IPS-11a (cell line): Measurements from ENCODE around the gene FBXW4.
"Not testable (repeated sequence)": the region's sequence is repeated elsewhere in the genome, so short reads cannot be mapped to it uniquely, and the experiment has no call there.

ENCODE experiments used
- H3K4me3 ChIP-seq: one replicate; pipeline ENCODE4 v1.5.1; 2013; ENCODE audit warnings: low read depth, low read length, control low read depth

The FBXW4 gene

DNA sequence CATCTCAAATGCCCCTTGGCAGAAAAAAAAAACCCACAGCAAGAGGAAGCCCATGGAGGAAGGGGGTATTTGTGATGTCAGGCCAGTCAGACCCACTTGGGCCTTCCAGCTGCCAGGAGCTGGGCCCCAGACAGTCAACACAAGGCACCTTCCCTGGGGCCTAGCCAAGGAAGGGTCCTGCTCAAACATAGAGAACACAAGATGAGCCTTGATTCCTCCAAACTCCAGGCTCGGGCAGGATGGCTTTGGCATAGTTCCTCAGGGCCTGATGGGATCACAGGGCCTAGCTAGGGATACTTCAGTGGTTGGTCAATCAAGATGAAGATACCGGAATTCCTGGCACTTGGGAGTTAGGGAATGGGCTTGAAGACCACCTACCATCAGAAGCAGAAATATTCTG, 76.1 kb downstream of the FBXW4 start:
- no peak overlapping the region for H3K4me3 ChIP-seq

DNA sequence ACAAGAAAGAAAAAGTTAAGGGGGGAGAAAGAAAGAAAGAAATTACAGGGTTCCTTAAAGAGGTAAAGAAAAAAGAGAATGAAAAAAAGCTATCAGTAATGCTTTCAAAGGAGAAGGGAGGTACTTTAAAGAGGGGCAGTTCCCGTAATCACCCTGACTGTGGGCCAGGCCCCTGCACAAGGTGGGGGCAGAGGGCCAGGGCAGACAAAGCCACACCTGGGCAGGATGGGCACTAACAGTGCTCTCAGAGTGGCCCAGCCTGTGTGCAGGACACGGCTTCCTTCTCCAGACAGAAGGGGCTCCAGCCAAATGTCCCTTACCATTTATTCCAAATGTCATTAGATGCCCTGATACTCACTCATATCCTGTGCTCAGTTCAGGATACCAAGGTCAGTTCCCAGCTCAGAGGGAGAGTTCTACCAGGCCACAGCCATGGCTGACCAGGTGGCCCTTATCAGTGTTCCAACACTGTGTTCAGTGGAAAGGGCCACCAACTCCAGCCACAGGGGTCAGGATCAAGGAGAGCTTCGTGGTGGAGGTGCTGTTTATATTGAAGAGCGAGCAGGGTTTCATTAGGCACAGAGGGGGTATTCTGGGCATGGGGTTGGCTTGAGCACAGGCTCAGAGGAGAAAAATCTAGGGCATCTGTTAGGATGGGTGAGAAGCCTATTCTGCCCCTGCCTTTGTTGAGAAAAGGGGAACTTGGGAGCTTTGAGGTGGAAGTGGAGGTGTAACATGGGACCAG, 77.0 kb downstream of the FBXW4 start:
- no peak overlapping the region for H3K4me3 ChIP-seq

DNA sequence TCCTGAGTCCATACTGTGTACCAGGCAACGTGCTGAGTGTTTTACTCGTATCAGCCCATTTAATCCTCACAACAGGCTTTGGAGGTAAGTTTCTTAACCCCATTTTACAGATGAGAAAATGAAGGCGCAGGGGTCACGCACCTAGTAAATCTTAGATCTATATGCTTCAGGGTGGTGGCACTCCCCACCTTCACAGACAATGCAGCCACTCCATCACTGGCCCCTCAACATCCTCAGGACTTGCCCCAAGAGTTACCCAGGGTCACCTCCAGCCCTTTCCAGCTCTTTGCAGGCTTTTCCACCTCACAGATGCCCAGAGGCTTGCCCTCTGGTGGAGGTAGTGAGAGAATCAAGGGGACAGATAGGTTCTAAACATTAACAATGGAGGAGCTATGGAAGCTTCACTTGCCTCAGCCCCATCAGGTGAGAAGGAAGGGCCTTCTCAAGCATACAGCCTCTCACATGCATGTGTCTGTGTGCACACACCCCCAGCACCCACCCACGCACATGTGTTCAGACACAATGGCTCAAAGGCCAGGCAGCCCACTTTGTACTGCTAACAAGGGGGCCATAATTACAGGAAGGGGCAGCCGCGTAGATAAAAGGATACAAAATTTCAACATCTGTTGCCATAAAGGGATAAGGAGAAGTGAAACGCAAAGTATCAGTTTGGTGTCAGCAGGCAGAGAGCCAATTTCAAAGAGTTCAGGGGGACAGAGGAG, 77.7 kb downstream of the FBXW4 start:
- H3K4me3 ChIP-seq: no peak overlapping the region

DNA sequence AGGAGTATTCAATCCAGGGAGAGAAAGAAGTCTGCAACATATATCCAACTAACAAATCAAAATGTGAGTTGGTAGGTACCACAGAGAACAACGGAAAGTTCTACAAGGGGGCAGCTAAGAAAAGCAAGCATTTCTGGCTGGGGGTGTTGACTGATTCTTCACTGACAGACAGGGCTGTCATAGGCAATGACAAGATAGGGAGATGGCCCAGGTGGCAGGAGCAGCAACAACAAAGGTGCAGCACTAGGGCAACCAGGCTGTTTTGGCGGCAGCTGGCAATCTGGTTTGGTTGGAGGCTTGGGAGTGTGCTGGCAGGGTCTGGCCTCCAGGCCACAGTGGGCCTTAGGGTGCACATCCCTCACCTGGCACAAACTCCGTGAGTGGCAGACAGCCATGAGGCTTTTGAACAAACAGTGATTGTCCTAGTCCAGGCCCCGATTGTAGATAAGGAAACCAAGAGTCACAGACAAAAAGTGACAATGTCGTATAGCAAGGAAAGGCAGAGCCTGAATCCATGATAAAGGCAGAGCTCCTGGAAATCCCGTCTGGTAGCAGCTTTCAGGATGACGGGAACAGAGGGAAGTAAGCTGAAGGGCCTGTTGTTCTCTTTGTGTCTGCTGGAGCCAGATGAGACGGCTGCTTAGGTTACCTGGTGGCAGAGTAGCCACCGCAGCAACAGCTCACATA, 78.4 kb downstream of the FBXW4 start:
- no peak overlapping the region for H3K4me3 ChIP-seq

DNA sequence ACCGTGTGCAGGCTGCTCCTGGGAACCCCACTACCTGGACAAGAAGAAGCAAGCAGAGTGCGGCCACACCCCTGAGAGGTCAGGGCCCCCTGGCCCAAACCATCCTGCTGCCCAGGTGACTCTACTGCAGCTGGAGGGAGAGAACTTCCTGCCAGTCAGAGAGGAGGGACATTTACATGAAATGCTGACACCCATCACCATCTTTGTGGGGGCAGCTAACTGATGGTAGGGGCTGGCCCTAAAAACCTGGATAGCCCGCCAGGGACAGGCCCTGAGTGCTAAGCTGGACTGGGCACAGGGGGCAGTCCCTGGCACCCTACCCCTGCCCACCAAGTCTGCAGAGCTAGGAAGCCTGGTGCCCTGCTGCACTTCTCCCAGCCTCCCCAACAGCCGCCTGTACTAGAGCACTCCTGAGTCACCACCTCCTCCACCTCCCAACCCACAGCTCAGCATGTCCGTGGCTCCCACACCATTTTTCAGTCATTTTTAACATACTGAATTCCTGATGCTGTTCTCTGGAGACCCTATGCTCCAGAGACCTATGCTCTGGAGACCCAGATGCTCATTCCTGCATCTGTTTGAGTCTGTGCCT, 79.3 kb downstream of the FBXW4 start:
- H3K4me3 ChIP-seq: no peak overlapping the region

DNA sequence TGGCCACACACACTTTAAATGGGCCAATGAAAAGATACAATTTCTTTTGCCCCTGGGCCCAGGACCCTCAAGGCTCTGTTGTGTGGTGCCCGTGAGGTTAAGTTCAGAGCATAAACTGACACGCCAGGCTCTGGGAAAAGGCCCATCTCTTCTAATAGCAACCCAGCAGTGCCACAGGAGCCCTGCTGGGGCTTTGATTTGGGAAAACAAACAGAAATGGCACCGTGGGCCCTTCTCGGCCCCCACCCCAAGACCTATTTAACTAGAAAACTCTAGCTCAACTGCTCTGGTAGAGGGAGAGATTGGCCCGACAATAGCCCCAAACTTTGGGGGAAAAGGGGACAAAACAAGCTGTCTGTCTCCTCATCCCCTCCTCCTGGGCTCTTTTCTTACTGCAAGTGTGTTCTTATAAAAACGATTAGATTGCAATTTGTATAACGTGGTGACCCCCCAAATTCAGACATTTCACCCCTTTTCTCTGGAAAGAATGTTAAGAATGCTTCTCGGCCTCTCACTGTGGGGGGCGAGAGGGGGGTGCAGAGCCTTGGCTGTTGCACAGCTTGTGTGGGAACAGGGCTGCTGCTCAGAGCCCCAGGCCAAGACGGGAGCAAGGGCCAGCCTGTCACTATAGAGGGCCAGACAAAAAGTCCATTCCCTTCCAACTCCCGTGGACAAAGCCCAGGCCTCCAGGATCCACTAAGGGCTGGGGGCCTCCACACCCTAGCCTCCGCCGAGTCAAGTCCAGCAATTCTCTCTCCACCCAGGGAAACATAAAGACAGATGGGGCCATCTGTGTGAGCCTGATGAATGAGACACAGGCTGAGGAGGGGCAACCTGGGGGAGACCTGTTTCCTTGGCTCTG, 80.1 kb downstream of the FBXW4 start:
- no peak overlapping the region for H3K4me3 ChIP-seq

DNA sequence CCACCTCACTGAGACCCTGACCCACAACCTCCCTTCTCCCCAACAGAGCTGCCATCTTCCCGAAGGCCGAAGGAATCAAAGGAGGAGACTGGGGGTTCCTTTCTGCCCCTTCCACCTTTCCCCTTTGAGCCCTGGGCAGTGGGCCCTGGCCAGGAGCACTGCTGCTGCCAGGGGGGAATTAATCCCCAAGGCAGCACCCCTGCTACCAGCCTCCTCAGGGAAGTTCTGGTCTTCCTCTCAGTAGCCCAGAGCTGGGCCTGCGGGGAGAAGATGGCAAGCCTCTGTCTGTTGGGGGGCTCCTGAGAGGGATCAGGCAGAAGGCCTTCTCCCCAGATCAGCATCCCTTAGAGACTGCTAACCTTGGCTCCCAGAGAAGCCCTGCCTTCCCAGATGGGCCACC, 81.3 kb downstream of the FBXW4 start:
- H3K4me3 ChIP-seq: no peak overlapping the region

DNA sequence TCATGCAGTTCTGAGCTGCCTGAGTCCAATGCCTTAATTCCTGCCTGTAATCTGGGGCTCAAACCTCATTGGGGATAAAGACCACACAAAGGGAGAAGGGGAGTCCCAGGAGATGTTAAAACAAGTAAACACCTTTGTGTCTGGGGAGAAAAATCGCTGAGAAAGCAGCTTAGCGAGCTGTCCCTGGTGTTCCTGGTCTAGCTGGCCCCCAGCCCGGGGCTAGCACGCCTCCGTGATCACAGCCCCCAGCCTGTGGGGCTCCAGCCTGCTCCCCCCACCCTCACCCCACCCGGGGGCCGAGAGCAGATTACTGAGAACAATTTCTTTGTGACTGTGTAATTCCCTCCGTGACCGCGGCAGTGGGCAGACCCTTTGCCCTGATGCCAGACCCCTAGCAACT, 82.1 kb downstream of the FBXW4 start:
- no peak overlapping the region for H3K4me3 ChIP-seq

DNA sequence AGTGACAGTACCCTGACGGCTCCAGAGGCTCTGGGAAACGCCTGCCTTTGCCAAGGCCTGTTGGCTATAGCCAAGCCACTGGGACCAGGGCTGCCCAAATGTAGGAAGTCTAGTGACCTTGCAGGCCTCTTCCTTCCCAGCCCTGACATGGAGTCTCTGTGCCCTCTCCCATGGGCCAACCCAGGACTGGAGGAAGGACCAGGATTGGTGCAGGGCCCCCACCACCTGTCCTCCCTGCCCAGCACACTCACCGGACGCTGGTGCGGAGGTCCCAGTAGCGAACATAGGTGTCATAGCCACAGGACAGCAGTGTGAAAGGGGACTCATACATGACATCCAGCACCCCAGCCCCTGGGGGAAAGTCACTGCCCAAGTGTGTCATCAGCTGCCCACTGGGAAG, 82.9 kb downstream of the FBXW4 start:
- H3K4me3 ChIP-seq: no peak overlapping the region

DNA sequence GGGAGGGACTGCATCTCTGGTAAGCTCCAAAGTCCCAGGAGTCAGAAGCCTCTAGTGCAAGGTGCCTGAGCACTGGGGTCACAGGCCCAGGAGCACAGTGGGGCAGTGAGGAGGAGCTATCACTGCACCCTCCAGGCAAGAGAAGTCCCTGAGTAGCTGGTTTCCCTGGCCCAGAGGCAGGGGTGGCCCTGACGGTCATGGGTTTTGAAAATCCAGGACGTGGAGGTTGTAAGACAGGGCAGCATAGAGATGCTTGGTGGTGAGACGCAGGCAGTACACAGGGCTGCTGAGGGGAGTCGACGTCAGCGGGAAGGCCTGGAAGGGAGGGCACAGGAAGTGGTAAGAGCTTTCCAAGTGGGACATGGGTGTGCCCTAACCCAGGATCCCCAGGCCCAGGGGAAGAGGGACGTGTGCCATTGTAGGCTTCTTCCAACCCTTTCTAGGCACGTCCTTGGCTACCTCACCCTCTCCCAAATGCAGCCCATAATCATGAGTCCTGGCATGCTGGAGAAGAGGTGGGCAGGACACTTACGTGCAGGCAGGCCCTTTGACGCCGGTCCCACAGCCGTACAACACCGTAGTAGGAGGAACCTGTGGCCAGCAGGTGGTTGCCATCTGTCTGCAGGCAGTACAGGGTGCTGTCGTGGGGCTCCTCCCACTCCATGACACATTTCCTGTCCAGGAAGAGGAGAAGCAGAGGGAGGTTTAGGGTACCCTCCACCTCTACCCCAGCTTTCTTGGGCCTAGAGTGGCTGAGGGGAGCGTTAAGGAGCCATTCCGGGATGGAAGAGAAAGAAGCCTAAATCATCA, 83.7 kb downstream of the FBXW4 start:
- no peak overlapping the region for H3K4me3 ChIP-seq

DNA sequence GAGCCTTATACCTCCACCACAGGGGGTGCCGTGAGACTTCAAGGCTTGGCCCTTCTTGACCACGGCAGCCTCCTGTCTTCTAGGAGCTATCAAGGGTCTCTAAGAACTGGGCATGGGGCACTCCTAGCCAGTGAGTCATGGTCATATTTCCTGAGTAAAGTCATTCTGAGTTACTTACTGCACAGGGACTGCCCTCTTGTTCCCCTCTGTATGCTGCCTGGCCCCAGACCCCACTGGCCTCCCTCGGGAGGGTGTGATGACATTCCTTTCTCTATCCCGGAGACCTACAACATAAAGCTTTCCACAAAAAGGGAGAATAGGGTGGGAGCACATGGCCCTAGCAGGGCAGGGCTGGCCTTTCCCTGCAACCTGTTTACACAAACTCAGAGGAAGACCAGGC, 85.5 kb downstream of the FBXW4 start:
- H3K4me3 ChIP-seq: no peak overlapping the region

DNA sequence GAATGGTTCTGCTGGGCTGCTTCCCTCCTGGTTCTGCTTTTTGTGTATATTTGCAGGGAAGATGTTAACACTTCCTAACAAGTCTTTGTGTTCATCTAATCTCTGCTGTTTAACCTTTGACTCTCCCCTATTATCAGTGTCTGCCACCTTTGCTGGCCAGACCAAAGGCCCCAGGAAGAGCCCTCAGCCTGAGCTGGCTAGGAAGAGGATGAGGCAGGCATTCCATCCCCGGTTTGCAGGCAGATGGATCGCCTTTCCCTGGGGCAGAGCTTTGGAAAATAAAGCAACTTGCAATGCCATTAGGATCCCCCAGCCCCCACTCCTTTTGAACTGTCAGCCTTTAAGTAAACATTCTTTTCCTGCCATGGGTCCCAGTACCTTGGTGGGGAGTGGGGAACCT, 87.8 kb downstream of the FBXW4 start:
- H3K4me3 ChIP-seq: no peak overlapping the region

DNA sequence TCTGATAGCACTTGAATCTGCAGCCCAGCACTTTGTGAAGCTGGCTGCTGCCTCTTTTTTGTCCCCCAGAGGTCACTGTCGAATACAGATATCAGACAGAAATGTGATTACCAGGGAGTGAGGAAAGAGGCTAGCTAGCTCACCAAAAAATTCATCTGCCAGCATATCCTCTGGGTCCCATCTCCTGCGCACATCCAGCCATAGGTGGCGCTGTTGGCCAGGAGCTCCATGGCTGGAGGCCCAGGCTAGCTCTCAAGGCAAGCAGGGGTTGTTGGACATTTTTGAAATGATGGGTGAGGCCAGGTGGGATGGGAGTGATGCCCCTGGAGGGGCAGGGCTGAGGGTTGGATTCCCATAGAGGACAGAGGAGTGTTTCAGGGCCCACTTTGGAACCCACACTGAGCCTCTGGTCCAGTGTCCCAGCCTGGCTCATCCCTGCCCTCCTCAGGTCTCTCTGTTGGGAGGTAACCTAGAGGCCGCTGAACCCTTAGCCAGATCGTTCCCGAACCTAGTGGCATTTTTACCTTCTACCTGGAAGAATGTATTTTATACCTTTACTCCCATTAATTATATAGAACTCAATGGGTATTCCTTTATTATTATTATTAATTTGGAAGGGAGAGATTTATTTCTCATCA, 92.1 kb downstream of the FBXW4 start:
- no peak overlapping the region for H3K4me3 ChIP-seq

DNA sequence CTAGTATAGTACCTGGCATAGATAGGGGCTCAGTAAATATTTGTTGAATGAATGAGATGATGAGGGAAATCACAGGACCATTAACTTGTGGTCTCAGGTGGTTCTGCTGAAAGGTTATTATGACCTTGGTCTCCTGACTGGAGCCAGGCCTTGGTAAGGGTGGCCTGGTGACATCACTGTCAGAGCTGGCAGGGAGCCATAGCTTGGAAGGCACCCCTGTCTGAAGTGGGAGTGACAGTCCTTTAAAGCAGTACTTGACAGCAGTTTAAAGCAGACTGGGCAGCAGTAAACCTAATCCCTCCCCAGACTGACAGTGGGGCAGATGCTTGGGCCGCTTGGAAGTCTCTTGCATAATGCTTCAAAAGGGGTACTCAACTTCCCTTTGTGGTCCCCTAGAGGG, 93.4 kb downstream of the FBXW4 start:
- no peak overlapping the region for H3K4me3 ChIP-seq

DNA sequence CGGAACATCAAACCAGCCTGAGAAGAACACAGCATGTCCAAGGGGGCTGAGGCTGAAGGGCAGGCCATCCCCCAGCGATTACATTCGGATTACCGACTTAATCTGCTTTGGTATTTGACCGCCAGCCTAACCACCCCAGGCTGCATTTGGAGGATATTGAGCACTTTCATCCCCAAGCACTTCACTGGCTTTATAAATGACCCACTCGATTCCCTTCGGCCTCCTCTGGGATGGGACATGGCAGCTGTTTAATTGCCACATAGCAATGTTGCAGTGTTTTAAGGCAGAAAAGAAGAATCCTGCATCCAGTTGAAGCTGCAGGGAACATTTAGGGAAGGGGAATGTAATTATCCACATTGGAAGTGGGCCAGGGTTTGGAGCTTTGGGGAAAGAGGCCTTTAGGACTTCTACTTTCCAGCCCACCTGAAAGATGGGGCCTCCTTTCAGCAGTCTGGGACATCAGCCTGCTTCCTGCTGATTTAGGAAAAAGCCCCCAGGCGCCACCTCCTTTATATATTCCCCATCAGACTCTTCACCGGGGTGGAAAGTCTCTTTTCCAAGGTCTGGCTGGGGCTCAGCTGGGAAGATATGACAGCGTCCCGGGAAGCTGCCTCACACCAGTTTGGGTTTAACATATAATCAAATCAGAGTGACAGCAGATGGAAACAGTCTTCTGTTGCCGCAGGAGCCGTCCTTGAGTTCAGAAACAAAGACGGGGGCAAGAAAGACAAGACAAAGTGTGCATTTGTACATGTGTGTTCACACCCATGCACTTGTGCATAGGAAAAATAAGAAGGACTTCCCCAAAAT, 97.7 kb downstream of the FBXW4 start:
- no peak overlapping the region for H3K4me3 ChIP-seq

DNA sequence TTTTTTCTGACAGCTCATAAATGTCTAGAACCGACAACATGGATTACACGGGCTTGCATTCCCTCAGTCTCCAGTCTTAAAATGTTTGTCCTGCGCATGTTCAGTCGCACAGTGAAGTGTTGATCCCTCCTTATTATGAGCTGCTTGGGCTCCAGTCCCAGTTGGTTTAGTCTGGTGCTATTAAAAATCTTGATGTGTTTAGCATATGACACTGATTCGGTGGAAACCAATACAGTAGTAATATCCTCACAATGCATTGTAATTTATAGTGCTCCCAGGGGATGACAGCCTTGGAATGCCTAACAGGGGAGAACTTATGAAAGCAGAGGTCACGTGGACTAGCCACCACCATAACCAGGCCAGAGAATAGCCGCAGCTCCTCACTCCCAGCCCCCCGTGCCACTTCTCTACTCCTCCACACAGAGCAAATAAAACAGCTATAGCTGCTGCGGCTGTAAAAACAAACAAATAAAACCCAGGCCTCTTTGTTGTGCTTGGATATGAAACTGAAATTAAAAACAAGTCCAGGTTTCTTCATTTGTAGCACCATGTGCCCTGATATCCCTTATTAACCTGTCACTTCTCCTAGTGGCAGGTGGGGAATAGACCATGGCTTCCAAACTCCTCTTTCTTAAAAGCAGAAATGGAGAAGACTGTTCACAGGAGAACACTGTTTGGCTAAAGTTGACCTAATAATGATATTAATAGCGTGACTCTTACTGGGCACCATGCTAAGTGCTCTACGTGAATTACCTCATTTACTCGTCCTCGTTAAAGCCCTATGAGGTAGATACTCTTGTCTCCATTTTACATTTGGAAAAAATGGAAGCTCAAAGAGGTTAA, 99.2 kb downstream of the FBXW4 start:
- no peak overlapping the region for H3K4me3 ChIP-seq

DNA sequence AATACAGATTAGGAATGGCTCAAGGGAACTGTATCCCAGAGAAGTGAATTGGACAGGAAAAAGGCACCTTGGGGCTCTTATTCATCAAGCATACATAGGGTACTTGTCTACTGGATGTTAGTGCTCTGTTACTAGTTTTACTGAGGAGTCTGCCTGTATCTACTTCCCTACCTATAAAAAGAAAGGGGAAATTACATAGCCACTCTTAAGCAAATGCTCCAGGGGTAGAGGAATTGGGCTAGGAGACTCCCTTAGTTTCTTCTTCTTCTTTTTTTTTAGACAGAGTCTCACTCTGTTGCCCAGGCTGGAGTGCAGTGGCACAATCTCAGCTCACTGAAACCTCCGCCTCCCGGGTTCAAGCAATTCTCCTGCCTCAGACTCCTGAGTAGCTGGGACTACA, 101.6 kb downstream of the FBXW4 start:
- H3K4me3 ChIP-seq: not testable (repeated sequence)

DNA sequence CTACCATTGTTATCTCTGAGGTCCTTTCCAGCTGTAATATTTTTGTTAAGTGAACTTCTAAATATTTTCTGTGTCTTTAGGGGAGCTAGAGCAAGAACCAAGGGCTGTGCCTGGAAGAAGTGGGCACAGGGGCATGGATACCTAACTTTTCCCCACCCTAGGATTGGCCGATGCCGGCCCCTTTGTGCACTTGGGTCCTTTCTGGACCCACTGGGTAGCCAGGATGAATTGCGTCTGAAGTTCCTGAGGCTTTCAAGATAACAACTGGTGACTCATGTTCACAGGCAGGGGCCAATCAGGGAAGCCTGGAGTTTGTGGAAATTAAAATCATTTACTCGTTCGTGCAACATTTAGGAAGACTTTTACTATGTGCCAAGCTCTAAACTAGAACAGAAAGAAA, 106.1 kb downstream of the FBXW4 start:
- H3K4me3 ChIP-seq: peak overlapping the region; percentile 93
